OCI-M2 (cell line): Measurements from ENCODE around the gene DRD1.
"Not testable (repeated sequence)": the region's sequence is repeated elsewhere in the genome, so short reads cannot be mapped to it uniquely, and the experiment has no call there.

Source experiments
- DNase-seq: peaks from one replicate; lab custom pipeline; 2025; ENCODE audit not compliant: unreplicated experiment; lab: John Stamatoyannopoulos, UW

The DRD1 gene

DNA sequence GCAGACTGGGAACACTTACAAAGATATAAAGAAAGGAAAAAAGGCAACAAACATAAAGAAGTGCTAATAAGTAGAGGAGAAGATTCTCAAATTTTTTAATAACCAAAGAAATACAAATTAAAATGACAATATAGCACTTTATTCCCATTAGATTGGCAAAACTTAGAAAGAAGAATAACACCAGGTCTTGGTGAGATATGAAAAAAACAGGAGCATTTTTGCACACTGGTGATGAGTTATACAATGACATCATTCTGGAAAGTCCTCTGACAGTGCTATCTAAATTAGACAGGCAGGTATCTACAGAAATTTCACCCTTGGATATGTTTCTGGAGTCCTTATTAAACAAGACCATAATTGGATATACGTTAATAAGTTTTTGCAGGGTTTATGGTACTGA lies 24.9 kb upstream of the DRD1 start:
- DNase-seq: no peak

DNA sequence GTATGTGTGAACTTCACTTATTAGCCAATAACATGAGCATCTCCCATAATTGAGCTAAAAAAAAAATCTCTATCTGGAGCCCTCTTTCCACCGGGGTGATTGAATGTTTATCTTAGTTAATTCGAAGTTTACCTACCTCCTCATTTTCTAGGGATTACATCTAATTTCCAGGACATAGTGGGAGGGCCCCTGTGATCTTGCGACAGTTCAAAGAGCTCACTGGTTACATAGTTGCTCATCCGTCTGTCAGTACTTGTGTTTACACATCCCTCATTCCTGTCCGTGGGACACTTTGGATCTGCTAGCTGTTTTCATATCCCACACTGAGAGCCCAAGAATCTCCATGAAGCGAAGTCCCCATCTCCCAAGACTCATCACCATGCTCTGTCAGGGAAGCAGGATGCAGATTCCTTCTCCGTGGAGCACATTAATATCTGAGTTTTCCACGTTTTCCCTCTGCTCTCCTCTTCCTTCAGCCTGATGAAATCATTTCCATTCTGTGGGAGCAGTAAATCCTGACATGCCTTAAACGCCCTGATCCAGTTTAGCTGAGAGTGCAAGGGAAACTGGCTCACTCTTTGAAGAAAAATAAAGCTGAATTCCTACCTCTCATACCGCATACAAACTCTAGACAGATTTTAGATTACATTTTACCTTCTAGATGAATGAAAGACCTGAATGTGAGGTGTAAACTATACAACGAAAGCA lies 24.2 kb upstream of the DRD1 start:
- DNase-seq: no peak

DNA sequence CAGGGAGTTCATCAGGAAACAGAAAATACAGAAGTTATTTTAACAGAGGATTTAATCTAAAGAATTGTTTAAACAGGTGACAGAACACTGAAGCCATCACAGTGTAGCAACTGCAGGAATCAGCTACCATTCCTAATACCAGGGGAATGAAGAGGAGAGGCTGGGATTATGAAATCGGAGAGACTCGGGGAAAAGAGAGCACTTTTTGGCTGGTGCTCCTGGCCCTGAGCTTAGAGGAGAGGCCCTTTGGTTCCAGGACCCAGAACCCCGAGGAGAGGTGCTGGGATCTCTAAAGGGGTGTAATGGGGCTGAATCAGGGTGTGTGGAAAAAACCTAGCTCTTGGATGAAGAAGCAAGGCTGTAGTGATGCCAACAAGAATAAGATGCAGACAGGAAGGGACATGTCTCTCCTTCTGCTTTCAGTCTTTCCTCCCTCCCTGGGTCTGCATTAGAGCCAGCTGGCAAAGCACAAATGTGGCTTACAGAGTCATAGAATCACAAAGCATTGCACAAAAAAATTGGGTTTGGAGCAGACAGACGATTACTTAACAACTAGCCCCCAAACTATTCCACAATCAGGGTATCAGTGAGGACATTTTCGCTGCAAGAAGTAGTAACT lies 22.8 kb upstream of the DRD1 start:
- DNase-seq: no peak

DNA sequence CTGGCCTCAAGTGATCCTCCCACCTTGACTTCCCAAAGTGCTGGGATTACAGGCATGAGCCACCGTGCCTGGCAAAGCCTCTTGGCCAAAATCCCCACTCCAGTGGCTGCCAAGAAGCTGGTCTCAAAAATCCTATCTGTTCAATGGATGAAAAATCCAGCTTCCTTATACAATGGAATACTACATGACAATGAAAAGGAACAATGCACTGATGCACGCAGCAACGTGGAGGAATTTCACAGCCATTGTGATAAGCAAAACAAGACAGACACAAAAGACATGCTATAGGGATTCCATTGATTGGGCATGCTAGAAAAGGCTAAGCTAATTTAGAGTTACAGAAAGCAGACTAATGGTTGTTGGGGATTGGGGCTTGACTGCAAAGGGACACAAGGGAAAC lies 21.3 kb upstream of the DRD1 start:
- DNase-seq: no peak

DNA sequence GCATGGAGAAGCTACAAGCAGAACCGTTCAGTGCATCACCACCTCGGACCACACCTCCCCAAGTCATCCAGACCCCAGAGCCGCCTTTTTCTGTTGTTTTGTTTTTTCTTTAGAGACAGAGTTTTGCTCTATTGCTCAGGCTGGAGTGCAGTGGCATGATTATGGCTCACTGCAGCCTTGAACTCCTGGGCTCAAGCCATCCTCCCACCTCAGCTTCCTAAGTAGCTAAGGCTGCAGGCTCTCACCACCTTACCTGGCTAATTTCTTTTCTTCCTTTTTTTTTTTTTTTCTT lies 20.9 kb upstream of the DRD1 start:
- no peak for DNase-seq

DNA sequence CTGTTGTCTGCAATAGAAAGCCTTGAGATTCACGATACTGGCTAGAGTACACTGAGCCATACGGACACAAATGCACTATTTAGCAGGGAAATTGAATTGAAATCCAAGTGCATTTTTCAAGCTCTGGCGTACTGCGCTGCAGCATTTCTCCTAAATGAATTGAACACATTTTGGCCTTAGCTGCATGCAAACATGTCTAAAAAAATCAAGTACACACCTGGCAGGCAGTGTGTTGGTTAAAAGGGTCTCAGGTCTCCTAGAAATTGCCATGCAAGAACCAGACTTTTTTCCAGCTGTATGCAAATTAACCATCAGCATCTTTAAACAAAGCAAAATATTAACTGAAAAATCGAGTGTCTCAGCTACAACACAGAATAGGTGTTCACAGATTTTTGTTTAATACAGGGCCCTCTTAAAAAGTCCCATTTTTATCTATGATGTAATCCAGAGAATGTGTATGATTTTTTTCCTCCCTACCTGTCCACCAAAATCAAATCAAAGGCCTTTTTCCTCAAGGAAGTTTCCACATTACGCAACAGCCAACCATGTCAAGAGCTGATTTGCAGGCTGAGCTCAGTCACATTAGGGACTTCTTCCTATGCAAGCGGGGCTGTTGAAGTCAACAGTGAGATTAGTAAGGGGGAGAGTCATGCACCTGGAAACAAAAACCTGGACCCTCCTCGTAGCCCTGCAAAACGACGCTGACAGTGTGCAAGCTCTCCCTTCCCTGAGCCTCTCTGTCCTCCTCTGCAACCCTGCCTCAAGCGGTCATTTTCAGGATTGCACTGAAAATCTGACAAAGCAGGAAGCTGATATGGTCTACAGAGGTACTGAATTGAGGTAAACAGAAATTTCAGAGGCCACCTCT lies 20.3 kb upstream of the DRD1 start:
- DNase-seq: no peak

DNA sequence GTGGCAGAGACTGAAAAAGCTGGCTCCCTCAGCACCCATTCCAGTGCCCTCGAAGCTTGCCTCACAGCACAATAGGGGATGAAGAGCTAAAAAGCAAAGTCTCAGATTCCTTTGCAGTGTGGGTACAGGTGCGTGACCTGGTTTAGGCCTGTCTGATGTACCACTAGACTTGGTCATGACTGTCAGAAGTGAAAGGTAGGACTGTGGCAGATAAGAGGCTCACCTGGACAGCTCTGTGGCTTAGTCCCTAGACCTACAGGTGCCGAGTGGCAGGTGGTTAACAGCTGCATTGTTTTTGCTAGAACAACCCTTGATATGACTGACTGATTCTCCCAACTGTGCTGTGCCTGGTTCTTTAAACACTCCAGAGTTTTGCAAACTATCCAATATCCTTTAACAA lies 19.7 kb upstream of the DRD1 start:
- no peak for DNase-seq

DNA sequence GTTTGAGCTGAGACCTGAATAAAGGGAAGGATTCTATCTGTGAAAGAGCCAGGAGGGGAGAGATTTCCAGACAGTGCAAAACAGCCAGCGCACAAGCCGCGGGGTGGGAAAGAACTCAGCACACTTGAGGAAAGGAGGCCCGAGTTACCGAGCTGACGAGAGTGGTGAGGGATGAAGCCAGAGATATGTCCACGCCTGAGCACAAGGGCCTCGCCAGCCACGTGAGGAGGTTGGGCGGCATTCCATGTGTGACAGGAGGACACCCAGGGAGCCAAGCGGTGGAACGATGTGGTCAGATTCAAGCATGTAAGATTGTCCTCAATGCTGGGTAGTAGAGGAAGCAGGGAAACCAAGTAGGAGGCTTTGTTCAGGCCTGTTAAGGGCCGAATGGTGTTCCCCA lies 17.4 kb upstream of the DRD1 start:
- no peak for DNase-seq

DNA sequence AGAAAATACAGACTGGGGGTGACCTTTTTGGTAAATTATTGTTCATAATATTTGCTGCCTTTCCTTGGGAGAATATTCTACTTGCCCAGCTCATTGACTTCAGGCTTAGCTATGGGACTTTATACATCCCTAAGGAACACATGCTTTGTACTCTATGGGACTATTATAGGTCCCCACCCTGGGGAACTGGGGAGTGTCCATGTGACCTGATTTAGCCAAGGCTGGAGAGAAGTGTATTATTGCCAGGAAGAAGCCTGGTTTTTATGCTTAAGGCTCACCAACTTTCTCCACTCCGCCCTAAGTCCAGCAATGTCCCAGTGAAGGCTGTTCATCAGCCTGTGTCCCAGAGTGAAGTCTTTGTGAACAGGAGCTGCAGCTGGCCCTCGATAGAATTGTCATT lies 16.6 kb upstream of the DRD1 start:
- no peak for DNase-seq

DNA sequence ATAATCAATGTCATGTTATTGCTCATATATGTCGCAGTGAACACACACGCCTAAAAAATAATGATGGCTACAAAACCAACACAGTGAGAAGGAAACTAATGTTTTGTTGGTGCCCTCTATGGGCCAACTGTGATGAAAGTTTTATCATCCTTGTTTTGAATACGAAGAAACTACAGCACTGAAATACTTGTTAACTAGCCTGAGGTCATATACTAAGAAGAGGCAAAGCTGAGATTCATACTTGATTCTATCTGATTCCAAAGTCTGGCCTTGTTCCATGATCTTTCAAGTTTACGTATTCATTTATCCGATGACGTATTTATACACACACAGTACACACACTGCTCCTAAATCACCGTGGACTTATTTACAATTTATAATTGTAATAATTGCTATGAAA lies 16.1 kb upstream of the DRD1 start:
- no peak for DNase-seq

DNA sequence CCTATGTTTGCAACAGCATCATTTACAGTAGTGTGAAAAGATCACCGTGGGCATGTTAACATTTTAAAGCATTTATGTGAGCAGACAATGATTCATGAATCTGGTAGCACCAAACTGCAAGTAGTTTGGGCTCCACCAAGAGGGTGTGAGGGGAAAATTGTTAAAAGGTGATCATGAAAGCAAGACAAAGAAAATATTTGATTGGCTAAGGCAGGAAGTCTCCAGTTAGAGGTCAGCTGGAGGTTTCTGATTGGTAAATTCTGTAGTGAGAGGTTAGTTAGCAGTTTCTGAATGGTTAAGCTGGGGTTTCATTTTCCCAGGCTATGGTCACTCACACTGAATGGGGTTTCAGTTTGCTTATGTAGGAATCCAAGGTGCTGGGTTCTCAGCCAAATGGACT lies 13.5 kb upstream of the DRD1 start:
- no peak for DNase-seq

DNA sequence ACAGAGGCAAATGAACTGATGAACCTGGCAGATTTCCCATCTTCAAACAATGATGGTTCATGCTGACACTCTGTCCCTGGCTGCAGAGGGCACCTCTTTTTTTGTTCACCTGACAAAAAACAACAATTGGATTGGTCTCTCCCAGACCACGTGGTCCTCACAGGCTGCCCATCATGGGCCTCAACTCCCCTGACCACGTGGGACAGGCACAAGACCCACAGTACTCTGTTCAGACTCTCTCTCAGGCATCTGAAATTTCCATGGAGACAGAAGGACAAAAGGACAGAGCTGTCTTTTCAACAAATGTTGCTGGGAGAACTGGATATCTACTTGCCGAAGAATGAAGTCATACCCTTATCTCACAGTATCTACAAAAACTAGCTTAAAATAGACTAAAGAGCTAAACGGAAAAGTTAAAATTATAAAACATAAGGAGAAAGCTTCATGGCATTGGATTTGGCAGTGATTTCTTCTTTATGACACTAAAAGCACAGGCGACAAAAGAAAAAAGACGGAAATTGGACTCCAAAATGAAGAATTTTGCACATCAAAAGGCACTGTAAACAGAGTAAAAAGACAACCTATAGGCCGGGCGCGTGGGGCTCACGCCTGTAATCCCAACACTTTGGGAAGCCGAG lies 12.2 kb upstream of the DRD1 start:
- no peak for DNase-seq

DNA sequence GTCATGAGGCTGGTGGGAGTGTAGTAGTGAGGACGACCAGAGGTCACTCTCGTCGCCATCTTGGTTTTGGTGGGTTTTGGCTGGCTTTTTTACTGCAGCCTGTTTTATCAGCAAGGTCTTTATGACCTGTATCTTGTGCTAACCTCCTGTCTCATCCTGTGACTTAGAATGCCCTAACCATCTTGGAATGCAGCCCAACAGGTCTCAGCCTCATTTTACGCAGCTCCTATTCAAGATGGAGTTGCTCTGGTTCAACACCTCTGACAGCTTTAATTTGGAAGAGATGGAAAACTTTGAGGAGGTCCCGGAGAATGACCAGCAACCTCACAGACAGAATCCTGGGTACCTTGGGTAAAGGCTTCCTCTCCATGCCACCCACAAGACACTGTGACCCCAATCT lies 10.4 kb upstream of the DRD1 start:
- DNase-seq: not testable (repeated sequence)

DNA sequence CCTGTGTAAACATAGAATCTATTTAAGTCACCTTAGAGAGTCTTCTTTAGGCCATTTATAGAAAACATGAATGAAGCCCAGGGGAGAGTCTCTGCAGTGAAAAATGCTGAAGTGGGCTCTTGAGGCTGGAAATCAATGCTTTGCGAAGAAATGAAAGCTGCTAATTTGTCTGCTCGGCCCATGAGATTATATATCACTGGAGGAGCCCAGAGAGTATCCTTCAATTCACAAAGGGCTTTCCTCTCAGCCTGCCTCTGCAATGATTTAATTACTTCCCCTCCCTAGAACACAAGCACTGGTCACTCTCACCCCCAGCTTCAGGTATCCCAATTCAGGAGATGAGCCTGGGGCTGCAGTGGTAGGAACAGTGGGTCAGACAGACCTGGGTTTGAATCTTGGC lies 8.2 kb upstream of the DRD1 start:
- no peak for DNase-seq

DNA sequence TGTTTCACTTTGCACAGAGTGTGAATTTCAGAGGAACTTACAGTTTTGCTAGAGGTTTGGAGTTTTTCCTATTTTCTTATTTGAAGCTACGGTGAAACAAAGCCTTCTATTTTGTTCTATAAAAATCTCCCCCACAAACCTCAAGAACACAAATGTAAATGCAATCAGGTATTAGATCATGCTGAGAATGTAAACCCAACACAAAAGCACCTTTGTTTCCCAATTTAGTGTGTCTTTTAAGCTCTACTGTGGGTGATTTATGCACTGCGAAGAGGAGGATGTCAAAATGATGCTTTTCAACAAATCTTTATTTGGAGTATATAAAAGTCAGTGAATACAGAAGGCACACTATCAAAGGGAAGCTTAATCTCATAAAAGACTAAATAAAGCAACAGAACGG lies 4.3 kb upstream of the DRD1 start:
- DNase-seq: no peak

DNA sequence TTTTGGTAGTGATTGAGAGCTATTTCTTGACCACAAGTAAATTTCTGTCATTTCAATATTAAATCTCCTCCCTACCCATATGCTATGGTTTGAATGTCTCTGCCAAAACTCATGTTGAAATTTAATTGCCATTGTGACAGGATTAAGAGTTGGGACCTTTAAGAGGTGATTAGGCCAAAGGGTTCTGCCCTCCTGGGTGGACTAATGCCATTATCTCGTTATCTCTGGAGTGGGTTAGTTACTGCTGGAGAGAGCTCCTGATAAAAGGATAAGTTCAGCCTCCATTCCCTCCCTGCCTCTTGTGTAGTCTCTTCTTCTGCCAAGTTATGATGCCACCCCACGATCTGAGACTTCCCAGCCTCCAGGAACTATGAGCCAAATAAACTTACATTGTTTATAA lies 3.6 kb upstream of the DRD1 start:
- DNase-seq: no peak

DNA sequence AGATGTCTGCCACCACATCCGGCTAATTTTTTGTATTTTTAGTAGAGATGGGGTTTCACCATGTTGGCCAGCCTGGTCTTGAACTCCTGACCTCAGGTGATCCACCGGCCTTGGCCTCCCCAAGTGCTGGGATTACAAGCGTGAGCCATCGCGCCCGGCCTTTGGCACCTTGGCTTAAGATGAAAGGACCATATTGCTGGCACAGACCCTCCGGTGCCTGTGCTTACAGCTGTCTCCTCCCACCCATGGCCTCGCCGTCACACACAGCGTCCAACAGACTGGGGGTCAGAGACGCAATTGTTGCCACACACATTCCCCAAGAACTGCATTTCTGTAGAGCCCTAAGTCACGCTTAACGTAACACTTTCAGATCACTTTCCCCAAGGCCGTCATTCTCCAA lies 2.4 kb upstream of the DRD1 start:
- DNase-seq: not testable (repeated sequence)

DNA sequence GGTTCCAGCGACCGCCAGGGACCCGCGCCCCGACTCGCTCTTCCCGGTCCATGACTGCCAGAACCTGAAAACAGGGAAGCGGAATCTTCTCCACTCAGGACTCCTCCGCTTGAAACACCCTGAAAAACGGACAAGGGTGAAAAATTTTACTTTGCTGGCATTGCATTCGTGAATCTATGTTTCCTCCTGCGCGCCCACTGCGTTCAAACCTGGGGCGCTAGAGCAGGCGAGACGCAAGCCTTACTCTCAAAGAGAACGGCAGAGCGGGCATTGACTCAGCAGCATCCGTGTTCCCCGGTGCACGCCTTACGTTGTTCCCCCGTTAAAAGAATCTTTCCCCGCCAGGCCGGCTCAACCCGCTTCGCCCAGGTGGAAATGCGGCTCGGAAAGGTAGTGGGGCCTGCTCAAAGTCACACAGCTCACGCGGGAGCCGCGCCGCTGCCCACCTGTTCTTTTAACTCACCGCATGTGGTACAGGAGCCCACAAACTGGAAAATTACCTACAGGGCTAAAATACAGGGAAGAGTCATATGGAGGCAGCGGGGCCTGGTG lies 999 bp upstream of the DRD1 start:
- DNase-seq: no peak

DNA sequence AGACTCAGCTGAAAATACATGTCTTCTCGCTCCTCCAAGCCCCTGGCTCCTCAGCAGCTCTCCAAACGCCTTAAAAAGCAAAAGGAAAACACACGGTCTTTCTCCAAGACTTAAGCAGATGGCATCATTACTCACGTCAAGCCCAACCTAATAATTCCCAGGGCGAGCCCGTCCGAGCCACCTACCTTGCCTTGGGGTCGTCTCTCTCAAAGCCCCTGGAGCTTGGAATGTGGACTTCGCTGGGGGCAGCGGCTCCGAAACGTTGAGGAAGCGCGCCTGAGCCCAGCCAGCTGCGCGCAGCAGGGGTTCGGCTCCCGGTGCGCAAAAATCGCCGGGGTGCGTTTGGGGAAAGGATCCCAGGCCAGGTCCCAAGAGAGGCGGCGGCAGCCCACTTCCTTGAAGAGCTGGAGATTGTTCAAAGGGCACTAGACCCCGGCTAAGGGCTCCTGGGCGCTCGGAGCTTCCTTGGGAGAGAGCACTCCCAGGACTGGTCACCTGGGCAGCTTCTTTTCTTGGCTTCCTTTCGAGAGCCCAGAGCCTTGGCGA lies 395 bp downstream of the DRD1 start:
- DNase-seq: no peak

DNA sequence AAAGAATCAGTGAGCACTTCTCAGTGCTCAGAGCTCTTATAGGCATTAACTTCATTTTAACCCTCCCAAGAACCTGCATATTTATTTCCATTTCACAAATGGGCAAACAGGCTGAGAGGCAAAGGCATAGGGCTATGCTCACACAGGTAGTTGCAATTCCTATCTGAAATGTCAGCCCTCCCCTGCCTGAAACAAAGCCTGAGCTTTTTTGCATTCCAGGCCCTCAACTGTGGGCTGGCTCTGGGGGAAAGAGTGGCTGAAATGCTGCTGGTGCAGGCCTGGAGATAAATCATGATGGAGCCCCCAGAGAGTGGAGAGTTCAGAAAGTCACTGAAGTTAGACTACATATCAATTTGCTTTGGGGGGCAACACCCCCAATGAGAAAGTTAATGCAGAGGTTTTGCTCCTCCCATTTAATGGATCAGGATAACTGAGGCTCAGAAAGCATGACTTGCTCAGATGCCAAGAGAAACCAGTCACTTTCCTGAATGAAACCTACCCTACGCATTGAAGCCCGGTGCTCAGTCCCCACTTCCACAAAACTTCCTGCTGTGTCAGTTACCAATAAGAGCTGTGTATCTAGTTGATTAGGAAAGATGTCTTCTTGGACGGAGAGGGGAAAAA lies 5.6 kb downstream of the DRD1 start:
- no peak for DNase-seq

DNA sequence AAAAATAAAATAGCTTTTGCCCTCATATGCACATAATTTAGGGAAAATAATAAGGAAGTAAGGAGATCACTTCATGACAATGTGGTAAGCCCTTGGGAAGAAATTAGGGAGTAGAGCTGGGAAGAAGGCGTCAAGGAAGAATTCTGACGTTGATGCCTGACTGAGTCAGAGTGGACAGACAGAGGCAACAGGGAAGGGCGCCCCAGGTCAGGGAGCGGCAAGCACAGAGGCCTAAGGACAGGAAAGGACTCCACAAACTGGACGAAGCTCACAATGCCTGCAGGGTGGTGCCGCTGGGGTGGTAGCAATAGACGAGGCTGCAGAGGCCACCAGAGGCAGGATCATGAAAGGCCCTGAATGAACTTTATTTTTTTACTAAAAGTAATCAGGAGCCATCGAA lies 7.6 kb downstream of the DRD1 start:
- DNase-seq: no peak
